GM23338 (cell line): ENCODE measurements around the gene FTO. TPM values are rescaled to one million over a fixed set of nuclear protein-coding genes. Genes with fewer than 3 reads are reported as not detected.

Experiments used
- ATAC-seq: fragments of 200-7000 bp; cut with Tn5 transposase; 3 replicates; pipeline ENCODE4 v1.9.1; 2020
- DNase-seq: peaks from one replicate; pipeline ENCODE4 v3.0.0-alpha.2; 2015; ENCODE audit warnings: low spot score
- H2AFZ ChIP-seq: fragments of 200-600 bp; sonication (generic); 2 replicates; pipeline ENCODE4 v1.8.0; 2016; ENCODE audit warnings: antibody characterized with exemption, mild to moderate bottlenecking, moderate library complexity
- H3F3A ChIP-seq: fragments of 200-600 bp; sonication (generic); replicated peaks from 2 replicates; pipeline ENCODE4 v1.8.0; 2017; ENCODE audit warnings: antibody characterized with exemption, mixed run types, low read depth
- H3K27ac ChIP-seq: fragments of 200-600 bp; sonication (generic); 2 replicates; pipeline ENCODE4 v1.6.1; 2016; ENCODE audit warnings: low read depth
- H3K27me3 ChIP-seq: fragments of 200-600 bp; sonication (generic); 2 replicates; pipeline ENCODE4 v1.8.0; 2016; ENCODE audit warnings: mild to moderate bottlenecking, mixed run types, moderate library complexity; ENCODE audit not compliant: insufficient read depth
- H3K36me3 ChIP-seq: fragments of 200-600 bp; sonication (generic); 2 replicates; pipeline ENCODE4 v1.8.0; 2016; ENCODE audit warnings: mild to moderate bottlenecking; ENCODE audit not compliant: insufficient read depth
- H3K4me1 ChIP-seq: fragments of 200-600 bp; sonication (generic); 2 replicates; pipeline ENCODE4 v1.8.0; 2016; ENCODE audit warnings: mild to moderate bottlenecking, moderate library complexity; ENCODE audit not compliant: insufficient read depth
- H3K4me2 ChIP-seq: fragments of 200-600 bp; sonication (generic); 2 replicates; pipeline ENCODE4 v1.7.1; 2017; ENCODE audit warnings: mixed run types
- H3K4me3 ChIP-seq: fragments of 200-600 bp; sonication (generic); 2 replicates; pipeline ENCODE4 v1.6.1; 2016; ENCODE audit warnings: mixed run types
- H3K79me2 ChIP-seq: fragments of 200-600 bp; sonication (generic); replicated peaks from 2 replicates; pipeline ENCODE4 v1.8.0; 2017; ENCODE audit warnings: mild to moderate bottlenecking; ENCODE audit not compliant: insufficient read depth
- H3K9me2 ChIP-seq: fragments of 200-600 bp; sonication (generic); 2 replicates; pipeline ENCODE4 v1.8.0; 2017; ENCODE audit not compliant: insufficient read depth
- H4K20me1 ChIP-seq: fragments of 200-600 bp; sonication (generic); replicated peaks from 2 replicates; pipeline ENCODE4 v1.8.0; 2017; ENCODE audit warnings: mild to moderate bottlenecking; ENCODE audit not compliant: insufficient read depth
- H3K27ac Mint-ChIP-seq: 2 replicates; pipeline ENCODE4 v1.8.0; 2020; ENCODE audit warnings: inconsistent platforms, mild to moderate bottlenecking, moderate library complexity, mixed read lengths
- H3K27me3 Mint-ChIP-seq: 3 replicates; pipeline ENCODE4 v1.8.0; 2022; ENCODE audit warnings: low read depth, mild to moderate bottlenecking, moderate library complexity, mixed read lengths, inconsistent platforms; ENCODE audit not compliant: insufficient read depth, poor library complexity
- H3K36me3 Mint-ChIP-seq: 3 replicates; pipeline ENCODE4 v1.8.0; 2021; ENCODE audit warnings: low read depth, mild to moderate bottlenecking, inconsistent platforms, moderate library complexity, mixed read lengths
- H3K4me1 Mint-ChIP-seq: 3 replicates; pipeline ENCODE4 v1.8.0; 2020; ENCODE audit warnings: mild to moderate bottlenecking, inconsistent platforms, mixed read lengths
- H3K4me3 Mint-ChIP-seq: 3 replicates; pipeline ENCODE4 v1.8.0; 2021; ENCODE audit warnings: moderate library complexity, mild to moderate bottlenecking, inconsistent platforms, mixed read lengths
- H3K9me3 Mint-ChIP-seq: 3 replicates; pipeline ENCODE4 v1.8.0; 2020; ENCODE audit warnings: moderate library complexity, mild to moderate bottlenecking, inconsistent platforms, mixed read lengths
- CTCF ChIP-seq, 2 experiments: fragments of 200-600 bp in 1 of 2; sonication (generic) in 1 of 2; conservative IDR thresholded peaks; 2 replicates each; pipeline versions ENCODE4 v1.5.1 to v1.6.1; 2016 to 2017; ENCODE audit warnings: antibody characterized with exemption in 2 of 2, low read depth in 2 of 2, mild to moderate bottlenecking in 2 of 2, moderate library complexity in 1 of 2
- EZH2phosphoT487 ChIP-seq: fragments of 200-600 bp; sonication (generic); IDR thresholded peaks from one replicate; pipeline ENCODE4 v1.8.1; 2018; ENCODE audit warnings: antibody characterized with exemption; ENCODE audit not compliant: unreplicated experiment
- POLR2AphosphoS5 ChIP-seq: IDR thresholded peaks from 2 replicates; pipeline ENCODE4 v1.6.1; 2016; ENCODE audit warnings: antibody characterized with exemption, low read depth
- STAT1 ChIP-seq: IDR thresholded peaks from one replicate; pipeline ENCODE4 v1.6.1; 2016; ENCODE audit warnings: antibody characterized with exemption; ENCODE audit not compliant: unreplicated experiment
- ZNF114 ChIP-seq: fragments of 250-450 bp; sonication (Bioruptor Pico); IDR thresholded peaks from 2 replicates; pipeline ENCODE4 v1.5.0; 2020; ENCODE audit warnings: mild to moderate bottlenecking, moderate library complexity
- ZNF462 ChIP-seq: fragments of 250-450 bp; sonication (Bioruptor Pico); IDR thresholded peaks from 2 replicates; pipeline ENCODE4 v1.5.0; 2020; ENCODE audit warnings: mild to moderate bottlenecking, moderate library complexity
- polyA plus RNA-seq: library from polyadenylated mRNA; unstranded; fragments of >200 nt; fragmentation: Nextera tagmentation; extraction: Ambion mirVana; gene quantifications from 2 replicates; pipeline ENCODE4 v1.2.1, GENCODE V29; 2016
- total RNA-seq: library from RNA; depleted of rRNA; stranded (reverse); fragments of >200 nt; shearing (Covaris generic); gene quantifications from 2 replicates; pipeline ENCODE4 v1.2.3, GENCODE V29; 2014

FTO gene
- total and polyA plus RNA-seq, 2 experiments from 2014 or later = 17.7 to 69.6 TPM

- H3K4me3 Mint-ChIP-seq = no peak overlapping the region
- no peaks in the 10 kb centered on the region for H3K36me3 Mint-ChIP-seq
- Histone ChIP-seq H3K4me1 (no peaks in the 10 kb centered on the region), H3K36me3 (no peaks in the 10 kb centered on the region), H3K9me2 (no peaks in the 10 kb centered on the region), H4K20me1 (peaks cover 3% of the 10 kb centered on the region; the same call in 1 of the 2 replicates), H2AFZ (no peak overlapping the region), H3K4me3 (no peak overlapping the region), H3K27ac (no peak overlapping the region), H3K4me2 (no peak overlapping the region), H3F3A (no peaks in the 10 kb centered on the region), H3K79me2 (peaks cover 22% of the 10 kb centered on the region), H3K27me3 (no peaks in the 10 kb centered on the region)
- DNase-seq = no peak
- H3K4me1 Mint-ChIP-seq = no peaks in the 10 kb centered on the region; the same call in 2 of the 3 replicates
- ATAC-seq = no peak
- H3K9me3 Mint-ChIP-seq = no peaks in the 10 kb centered on the region; the same call in 2 of the 3 replicates
- TF ChIP-seq POLR2AphosphoS5 (no peak), CTCF (conservative IDR thresholded peaks at IDR 0.05; ENCODE audit: low read depth in 2 of 2) (no peak), EZH2phosphoT487 (no peak), ZNF462 (no peak), ZNF114 (CRISPR knock-in tag) (no peak), STAT1 (no peak)
- H3K27me3 Mint-ChIP-seq = no peaks in the 10 kb centered on the region
- H3K27ac Mint-ChIP-seq = peak overlapping the region; percentile 70; the same call in 1 of the 2 replicates
Observed at GRCh38 chr16:53787423-53787822, 83.5 kb downstream of the FTO start.
